Neural cell (in vitro differentiated cells): Measurements from ENCODE around the gene GCK. TPM values are rescaled to one million over a fixed set of nuclear protein-coding genes. Genes with fewer than 3 reads are reported as not detected.

Source experiments
- H2AFZ ChIP-seq: fragments of 200-600, 300-800 bp; sonication (generic), shearing (Covaris generic); 2 replicates; pipeline ENCODE4 v1.6.0; 2014; ENCODE audit warnings: low read depth, mild to moderate bottlenecking, antibody characterized with exemption, low read length, moderate library complexity
- H3F3A ChIP-seq: fragments of 200-600 bp; shearing (Covaris generic); 2 replicates; pipeline ENCODE4 v1.6.1; 2016; ENCODE audit warnings: mild to moderate bottlenecking, moderate library complexity, mixed read lengths, antibody characterized with exemption, low read length; ENCODE audit not compliant: insufficient read depth, poor library complexity, severe bottlenecking
- H3K27ac ChIP-seq: fragments of 200-600, 300-800 bp; sonication (generic), shearing (Covaris generic); 2 replicates; pipeline ENCODE4 v1.5.1; 2014; ENCODE audit warnings: mild to moderate bottlenecking, low read length, moderate library complexity
- H3K27me3 ChIP-seq: fragments of 300-800, 200-600 bp; sonication (generic), shearing (Covaris generic); 2 replicates; pipeline ENCODE4 v1.6.0; 2014; ENCODE audit warnings: mild to moderate bottlenecking, low read depth, low read length, moderate library complexity; ENCODE audit not compliant: insufficient read depth
- H3K36me3 ChIP-seq: fragments of 300-800, 200-600 bp; sonication (generic), shearing (Covaris generic); 2 replicates; pipeline ENCODE4 v1.5.1; 2014; ENCODE audit warnings: mild to moderate bottlenecking, antibody characterized with exemption, low read length, moderate library complexity; ENCODE audit not compliant: insufficient read depth
- H3K4me2 ChIP-seq: fragments of 300-800, 200-600 bp; sonication (generic), shearing (Covaris generic); 2 replicates; pipeline ENCODE4 v1.6.0; 2014; ENCODE audit warnings: mild to moderate bottlenecking, low read length
- H3K4me3 ChIP-seq: fragments of 300-800, 200-600 bp; sonication (generic), shearing (Covaris generic); 2 replicates; pipeline ENCODE4 v1.5.1; 2014; ENCODE audit warnings: mild to moderate bottlenecking, low read length, moderate library complexity
- H3K79me2 ChIP-seq: fragments of 200-600 bp; shearing (Covaris generic); replicated peaks from 2 replicates; pipeline ENCODE4 v1.6.0; 2014; ENCODE audit warnings: mild to moderate bottlenecking, low read length, moderate library complexity; ENCODE audit not compliant: insufficient read depth
- H3K9ac ChIP-seq: fragments of 300-800, 200-600 bp; sonication (generic), shearing (Covaris generic); 2 replicates; pipeline ENCODE4 v1.6.1; 2016; ENCODE audit warnings: mild to moderate bottlenecking, low read length, mixed read lengths
- H3K9me2 ChIP-seq: fragments of 200-600 bp; shearing (Covaris generic); 2 replicates; pipeline ENCODE4 v1.6.1; 2016; ENCODE audit warnings: mild to moderate bottlenecking, low read length, mixed read lengths; ENCODE audit not compliant: insufficient read depth
- H3K9me3 ChIP-seq: fragments of 200-600, 300-800 bp; sonication (generic), shearing (Covaris generic); 2 replicates; pipeline ENCODE4 v1.6.1; 2016; ENCODE audit warnings: mild to moderate bottlenecking, mixed run types, low read length, moderate library complexity, mixed read lengths
- H4K20me1 ChIP-seq: fragments of 200-600 bp; shearing (Covaris generic); 2 replicates; pipeline ENCODE4 v1.6.1; 2016; ENCODE audit warnings: mild to moderate bottlenecking, mixed run types; ENCODE audit not compliant: insufficient read depth
- CTCF ChIP-seq: fragments of 450-650 bp; IDR thresholded peaks from 2 replicates; pipeline ENCODE4 v1.5.1; 2014; ENCODE audit warnings: antibody characterized with exemption, mild to moderate bottlenecking, moderate library complexity; ENCODE audit not compliant: poor library complexity, severe bottlenecking
- EP300 ChIP-seq: fragments of 450-650 bp; conservative IDR thresholded peaks from 2 replicates; pipeline ENCODE4 v1.6.1; 2014; ENCODE audit warnings: antibody characterized with exemption, mild to moderate bottlenecking, moderate library complexity; ENCODE audit not compliant: poor library complexity, severe bottlenecking
- EZH2 ChIP-seq: fragments of 200-600, 300-800 bp; shearing (Covaris generic), sonication (generic); IDR thresholded peaks from 2 replicates; pipeline ENCODE4 v1.6.1; 2014; ENCODE audit warnings: antibody characterized with exemption, low read length, borderline replicate concordance, mild to moderate bottlenecking; ENCODE audit not compliant: insufficient read depth, poor library complexity, severe bottlenecking
- MXI1 ChIP-seq: fragments of 450-650 bp; conservative IDR thresholded peaks from 2 replicates; pipeline ENCODE4 v1.6.1; 2014; ENCODE audit warnings: antibody characterized with exemption, mild to moderate bottlenecking; ENCODE audit not compliant: poor library complexity, severe bottlenecking
- POLR2AphosphoS5 ChIP-seq: IDR thresholded peaks from 2 replicates; pipeline ENCODE4 v1.6.1; 2012
- RAD21 ChIP-seq: fragments of 450-650 bp; conservative IDR thresholded peaks from 2 replicates; pipeline ENCODE4 v1.6.1; 2014; ENCODE audit warnings: antibody characterized with exemption, mild to moderate bottlenecking, moderate library complexity
- REST ChIP-seq: IDR thresholded peaks from 2 replicates; pipeline ENCODE4 v1.6.1; 2012; ENCODE audit warnings: borderline replicate concordance
- SMC3 ChIP-seq: fragments of 450-650 bp; conservative IDR thresholded peaks from 2 replicates; pipeline ENCODE4 v1.6.1; 2014; ENCODE audit warnings: antibody characterized with exemption, mild to moderate bottlenecking, moderate library complexity; ENCODE audit not compliant: poor library complexity
- TAF1 ChIP-seq: IDR thresholded peaks from 2 replicates; pipeline ENCODE4 v1.6.1; 2012; ENCODE audit warnings: low read depth
- polyA plus RNA-seq: library from polyadenylated mRNA; depleted of rRNA; stranded (reverse); fragments of >200 nt; gene quantifications from 2 replicates; pipeline ENCODE4 v1.2.3, GENCODE V29; 2014

Gene GCK
- polyA plus RNA-seq, 1 donor from 2014 or later: 7.4 TPM

- Histone ChIP-seq H3K27ac (no peak overlapping the region), H4K20me1 (no peaks in the 10 kb centered on the region), H3K9me2 (no peaks in the 10 kb centered on the region), H3K4me2 (no peak overlapping the region), H3K4me3 (no peak overlapping the region), H3K9ac (no peak overlapping the region), H2AFZ (no peak overlapping the region), H3K36me3 (no peaks in the 10 kb centered on the region), H3F3A (no peaks in the 10 kb centered on the region), H3K27me3 (no peaks in the 10 kb centered on the region), H3K79me2 (no peaks in the 10 kb centered on the region), H3K9me3 (no peaks in the 10 kb centered on the region)
- TF ChIP-seq POLR2AphosphoS5 (no peak), SMC3 (no peak), CTCF (no peak), MXI1 (no peak), EZH2 (no peak), RAD21 (no peak), REST (no peak), TAF1 (no peak), EP300 (no peak)
These were observed 41.8 kb upstream of the GCK start for GRCh38 chr7:44231088-44231487.

- no peak for TF ChIP-seq TAF1
- TF ChIP-seq MXI1: no peak
- no peak for TF ChIP-seq EP300
- no peak for TF ChIP-seq SMC3
- no peak for TF ChIP-seq EZH2
- no peak for TF ChIP-seq POLR2AphosphoS5
- TF ChIP-seq CTCF: no peak
- no peak for TF ChIP-seq RAD21
- Histone ChIP-seq H3K79me2 (no peaks in the 10 kb centered on the region), H3K9me3 (no peaks in the 10 kb centered on the region), H4K20me1 (no peaks in the 10 kb centered on the region), H3F3A (no peaks in the 10 kb centered on the region), H3K9me2 (no peaks in the 10 kb centered on the region), H3K36me3 (no peaks in the 10 kb centered on the region), H3K4me2 (no peak overlapping the region), H3K4me3 (no peak overlapping the region), H3K27ac (no peak overlapping the region), H3K27me3 (no peaks in the 10 kb centered on the region), H2AFZ (no peak overlapping the region), H3K9ac (no peak overlapping the region)
These were observed 41.0 kb upstream of the GCK start for GRCh38 chr7:44230286-44230685.
